IMR-90 (cell line): Measurements from ENCODE around the gene CD300LD. TPM values are rescaled to one million over a fixed set of nuclear protein-coding genes. Genes with fewer than 3 reads are reported as not detected.

Experiments
- ATAC-seq: fragments of 200-7000 bp; cut with Tn5 transposase; 2 replicates; pipeline ENCODE4 v1.9.1; 2020; ENCODE audit warnings: low read depth, mild to moderate bottlenecking, moderate library complexity
- Bru-seq: library from RNA; stranded (reverse); fragments of 400-500 nt; gene quantifications from one replicate; lab custom pipeline; 2021; lab: Mats Ljungman, UMichigan
- BruChase-seq, 2 experiments: library from RNA; stranded (reverse); fragments of 400-500 nt; gene quantifications; one replicate each; lab custom pipeline; 2021; lab: Mats Ljungman, UMichigan
- BruUV-seq: library from RNA; stranded (reverse); fragments of 400-500 nt; replicated peaks from 2 replicates; lab custom pipeline; 2021; lab: Mats Ljungman, UMichigan
- CTCF ChIA-PET: fragments of 300-600 bp; formaldehyde crosslinking; extraction: SDS; loops from one replicate; lab custom pipeline; 2021; ENCODE audit warnings: antibody characterized with exemption; lab: Yijun Ruan, JAX
- POLR2A ChIA-PET: fragments of 300-600 bp; sonication (Branson Sonifier 250); formaldehyde crosslinking; loops from one replicate; lab custom pipeline; 2022; ENCODE audit warnings: antibody characterized with exemption; ENCODE audit not compliant: unreplicated experiment; lab: Charles Lee
- DNase-seq: peaks from one replicate; pipeline ENCODE4 v3.0.0; 2013
- H2AFZ ChIP-seq: replicated peaks from 2 replicates; pipeline ENCODE3; 2013; ENCODE audit warnings: low read length, mild to moderate bottlenecking; ENCODE audit not compliant: poor library complexity
- H2AK5ac ChIP-seq: 2 replicates; pipeline ENCODE4 v1.6.1; 2013; ENCODE audit warnings: low read depth, low read length, inconsistent platforms
- H2AK9ac ChIP-seq: replicated peaks from 2 replicates; pipeline ENCODE3; 2013; ENCODE audit warnings: mild to moderate bottlenecking, low read depth, low read length, moderate library complexity; ENCODE audit not compliant: poor library complexity
- H2BK120ac ChIP-seq: 2 replicates; pipeline ENCODE4 v1.6.1; 2013; ENCODE audit warnings: low read depth, low read length, inconsistent platforms
- H2BK15ac ChIP-seq: 3 replicates; pipeline ENCODE4 v1.6.1; 2013; ENCODE audit warnings: low read depth, low read length, inconsistent platforms
- H2BK20ac ChIP-seq: 2 replicates; pipeline ENCODE4 v1.6.1; 2013; ENCODE audit warnings: low read depth, mild to moderate bottlenecking, inconsistent platforms, low read length, moderate library complexity
- H2BK5ac ChIP-seq: 2 replicates; pipeline ENCODE4 v1.6.1; 2013; ENCODE audit warnings: mild to moderate bottlenecking, low read depth, low read length, inconsistent platforms; ENCODE audit not compliant: poor library complexity, severe bottlenecking
- H3K14ac ChIP-seq: replicated peaks from 2 replicates; pipeline ENCODE4 v1.6.1; 2013; ENCODE audit warnings: low read depth, low read length, inconsistent platforms
- H3K18ac ChIP-seq: 2 replicates; pipeline ENCODE4 v1.6.1; 2013; ENCODE audit warnings: low read depth, low read length, control low read depth
- H3K23ac ChIP-seq: 2 replicates; pipeline ENCODE4 v1.6.1; 2013; ENCODE audit warnings: low read depth, low read length, inconsistent platforms
- H3K27ac ChIP-seq: 2 replicates; pipeline ENCODE4 v1.5.1; 2013; ENCODE audit warnings: mild to moderate bottlenecking, control low read depth, low read length; ENCODE audit not compliant: insufficient read depth
- H3K27me3 ChIP-seq: 2 replicates; pipeline ENCODE4 v1.6.1; 2013; ENCODE audit warnings: low read length; ENCODE audit not compliant: control insufficient read depth, insufficient read depth
- H3K36me3 ChIP-seq: 2 replicates; pipeline ENCODE4 v1.6.1; 2013; ENCODE audit warnings: low read length, mixed read lengths; ENCODE audit not compliant: control insufficient read depth, insufficient read depth
- H3K4ac ChIP-seq: 2 replicates; pipeline ENCODE4 v1.6.1; 2013; ENCODE audit warnings: low read depth, low read length, inconsistent platforms
- H3K4me1 ChIP-seq: 2 replicates; pipeline ENCODE4 v1.6.1; 2013; ENCODE audit warnings: low read length, mixed read lengths; ENCODE audit not compliant: control insufficient read depth, insufficient read depth
- H3K4me2 ChIP-seq: 2 replicates; pipeline ENCODE4 v1.6.1; 2013; ENCODE audit warnings: low read depth, mild to moderate bottlenecking, control low read depth, low read length, moderate library complexity
- H3K4me3 ChIP-seq: 2 replicates; pipeline ENCODE4 v1.5.1; 2013; ENCODE audit warnings: low read depth, mild to moderate bottlenecking, control low read depth, low read length, moderate library complexity; ENCODE audit not compliant: insufficient read depth
- H3K56ac ChIP-seq: 2 replicates; pipeline ENCODE4 v1.6.1; 2013; ENCODE audit warnings: low read length, inconsistent platforms; ENCODE audit not compliant: insufficient read depth; ENCODE audit errors: extremely low read depth
- H3K79me1 ChIP-seq, 2 experiments: 2 replicates each; pipeline ENCODE4 v1.6.1; 2013; ENCODE audit warnings: low read length in 2 of 2, inconsistent platforms in 1 of 2, low read depth in 1 of 2
- H3K9ac ChIP-seq: 2 replicates; pipeline ENCODE4 v1.6.1; 2013; ENCODE audit warnings: low read depth, low read length, control low read depth
- H3K9me1 ChIP-seq: 2 replicates; pipeline ENCODE4 v1.6.1; 2013; ENCODE audit warnings: low read length, inconsistent platforms; ENCODE audit not compliant: insufficient read depth
- H3K9me3 ChIP-seq: 2 replicates; pipeline ENCODE4 v1.6.1; 2013; ENCODE audit warnings: low read length; ENCODE audit not compliant: control insufficient read depth, insufficient read depth
- H4K20me1 ChIP-seq: 2 replicates; pipeline ENCODE4 v1.6.1; 2013; ENCODE audit warnings: low read length, inconsistent platforms; ENCODE audit not compliant: insufficient read depth
- H4K5ac ChIP-seq: 2 replicates; pipeline ENCODE4 v1.6.1; 2013; ENCODE audit warnings: mild to moderate bottlenecking, low read depth, low read length, control low read depth
- H4K8ac ChIP-seq, 2 experiments: 2 replicates each; pipeline ENCODE4 v1.6.1; 2013; ENCODE audit warnings: low read depth in 2 of 2, low read length in 2 of 2, control low read depth in 1 of 2, inconsistent platforms in 1 of 2
- H4K91ac ChIP-seq: 2 replicates; pipeline ENCODE4 v1.6.1; 2013; ENCODE audit warnings: low read depth, low read length, inconsistent platforms; ENCODE audit not compliant: insufficient read depth
- BHLHE40 ChIP-seq: fragments of 150-350 bp; IDR thresholded peaks from 2 replicates; pipeline ENCODE4 v1.6.1; 2016; ENCODE audit warnings: mild to moderate bottlenecking, low read depth, low read length
- CEBPB ChIP-seq: IDR thresholded peaks from 2 replicates; pipeline ENCODE4 v1.6.1; 2012; ENCODE audit warnings: low read depth, low read length, improper control_type of control experiment
- CHD1 ChIP-seq: IDR thresholded peaks from 2 replicates; pipeline ENCODE4 v1.6.1; 2012; ENCODE audit warnings: low read depth, low read length, improper control_type of control experiment
- CTCF ChIP-seq: conservative IDR thresholded peaks from 2 replicates; pipeline ENCODE4 v1.5.1; 2012; ENCODE audit warnings: mild to moderate bottlenecking, low read depth, low read length, improper control_type of control experiment
- ELK1 ChIP-seq: fragments of 150-350 bp; IDR thresholded peaks from 2 replicates; pipeline ENCODE4 v1.6.1; 2016; ENCODE audit warnings: low read depth, mild to moderate bottlenecking, low read length, moderate library complexity, borderline replicate concordance
- FOS ChIP-seq: fragments of 150-350 bp; IDR thresholded peaks from 2 replicates; pipeline ENCODE4 v1.6.1; 2016; ENCODE audit warnings: low read depth, low read length
- MAFK ChIP-seq: IDR thresholded peaks from 2 replicates; pipeline ENCODE4 v1.6.1; 2012; ENCODE audit warnings: low read depth, low read length, improper control_type of control experiment
- MAZ ChIP-seq: IDR thresholded peaks from 2 replicates; pipeline ENCODE4 v1.6.1; 2012; ENCODE audit warnings: low read depth, mild to moderate bottlenecking, low read length, improper control_type of control experiment, moderate library complexity, borderline replicate concordance
- NFE2L2 ChIP-seq: fragments of 150-350 bp; IDR thresholded peaks from 2 replicates; pipeline ENCODE4 v1.6.1; 2016; ENCODE audit warnings: low read depth, mild to moderate bottlenecking, low read length
- POLR2A ChIP-seq: IDR thresholded peaks from 2 replicates; pipeline ENCODE4 v1.6.1; 2012; ENCODE audit warnings: mild to moderate bottlenecking, low read depth, low read length
- RAD21 ChIP-seq: IDR thresholded peaks from 2 replicates; pipeline ENCODE4 v1.6.1; 2012; ENCODE audit warnings: low read length, improper control_type of control experiment
- RCOR1 ChIP-seq: IDR thresholded peaks from 2 replicates; pipeline ENCODE4 v1.6.1; 2012; ENCODE audit warnings: mild to moderate bottlenecking, low read length, improper control_type of control experiment; ENCODE audit not compliant: insufficient replicate concordance
- SMC3 ChIP-seq: fragments of 150-350 bp; IDR thresholded peaks from 2 replicates; pipeline ENCODE4 v1.6.1; 2016; ENCODE audit warnings: low read depth, mild to moderate bottlenecking, antibody characterized with exemption, low read length, moderate library complexity
- USF2 ChIP-seq: fragments of 150-350 bp; IDR thresholded peaks from 2 replicates; pipeline ENCODE4 v1.6.1; 2017; ENCODE audit warnings: mild to moderate bottlenecking, antibody characterized with exemption, low read length, low read depth
- WGBS, 2 experiments: methylation state at CpG; one replicate each; pipeline versions ENCODE4 v1.1.5 to v1.1.7; 2013; ENCODE audit warnings: missing lambda C conversion rate in 2 of 2; ENCODE audit not compliant: insufficient read length in 1 of 2; ENCODE audit errors: extremely low coverage in 2 of 2; 5-methylcytosine and 5-hydroxymethylcytosine counted together
- dilution Hi-C: fragments of 300-500 bp; cut with HindIII; formaldehyde crosslinking; loops from one replicate; pipeline ENCODE4 v1.14.3; 2018; ENCODE audit warnings: low sequenced_read_pairs; ENCODE audit not compliant: unreplicated experiment
- in situ Hi-C: fragments of 300-500 bp; cut with MboI; formaldehyde crosslinking; loops from 3 replicates; pipeline ENCODE4 v1.14.3; 2019; ENCODE audit warnings: low sequenced_read_pairs, inconsistent platforms, mixed read lengths
- intact Hi-C: fragments of 100-400 bp; cut with micrococcal nuclease; formaldehyde crosslinking; loops from 2 replicates; pipeline ENCODE4 v1.10.0; 2022
- long read RNA-seq: library from polyadenylated mRNA; unstranded; transcript quantifications from one replicate; pipeline ENCODE4 v2.0.0, GENCODE V29; 2021; ENCODE audit not compliant: unreplicated experiment
- polyA plus RNA-seq, 3 experiments: library from polyadenylated mRNA; depleted of rRNA; stranded (reverse); fragments of >200 nt; gene quantifications; 2 replicates each; pipeline ENCODE4 v1.2.3, GENCODE V29; 2012; ENCODE audit warnings: low replicate concordance in 1 of 3
- total RNA-seq: library from RNA; depleted of rRNA; stranded (reverse); fragments of >200 nt; gene quantifications from 2 replicates; pipeline ENCODE4 v1.2.3, GENCODE V29; 2012; rRNA removed

The CD300LD gene
- total RNA-seq, result not detected in 2 replicates
- not detected in 2 replicates for polyA plus RNA-seq (2012; rRNA removed)
- polyA plus RNA-seq (2012; cell fraction: cytosol; rRNA removed), result not detected in 2 replicates
- polyA plus RNA-seq (2012; cell fraction: nucleus; rRNA removed; ENCODE audit: low replicate concordance), result not detected in 2 replicates
- Bru-seq, nascent RNA, result not detected
- BruChase-seq, experiment 1, labeled RNA remaining after a 6-hour chase, result not detected
- BruChase-seq, experiment 2, labeled RNA remaining after a 2-hour chase, result not detected
- long read RNA-seq, result 0 reads

GRCh38 chr17:74592087-74592990 lies at the start of gene CD300LD:
TSS of gene CD300LD (minus strand) at chr17:74592283. CDS start at chr17:74592202, 81 bp downstream.
- in situ Hi-C loops, result no loop called here
- no TSS peak for BruUV-seq
- Histone ChIP-seq H3K4me1 (no peaks in the 10 kb centered on the region), H3K14ac (no peak within 1 kb of the TSS), H3K18ac (no peak within 1 kb of the TSS), H3K36me3 (no peaks in the 10 kb centered on the region), H2BK120ac (no peak within 1 kb of the TSS), H3K9me1 (no peaks in the 10 kb centered on the region), H3K9ac (no peak within 1 kb of the TSS), H4K20me1 (no peaks in the 10 kb centered on the region), H4K8ac (no peak within 1 kb of the TSS), H3K27ac (no peak within 1 kb of the TSS), H2BK5ac (no peak within 1 kb of the TSS), H3K23ac (no peak within 1 kb of the TSS), H2AFZ (no peak within 1 kb of the TSS), H3K4ac (no peak within 1 kb of the TSS), H3K27me3 (no peaks in the 10 kb centered on the region), H3K4me3 (no peak within 1 kb of the TSS), H3K56ac (no peak within 1 kb of the TSS), H2BK20ac (no peak within 1 kb of the TSS), H3K9me3 (peaks cover 9% of the 10 kb centered on the region), H3K79me1 (no peaks in the 10 kb centered on the region), H2AK5ac (no peak within 1 kb of the TSS), H2BK15ac (no peak within 1 kb of the TSS), H3K4me2 (no peak within 1 kb of the TSS), H4K91ac (no peak within 1 kb of the TSS), H4K5ac (no peak within 1 kb of the TSS), H2AK9ac (no peak within 1 kb of the TSS)
- dilution Hi-C loops, result no loop called here
- WGBS, 2 experiments, result no CpG with 5 or more reads among the region's 14 CpGs
- ChIA-PET CTCF (no interaction called here), POLR2A (no interaction called here)
- no peak for ATAC-seq
- intact Hi-C loops, result no loop called here
- DNase-seq, result no peak
- TF ChIP-seq MAZ, result no peak
- no peak for TF ChIP-seq NFE2L2
- TF ChIP-seq ELK1, result no peak
- TF ChIP-seq CHD1, result no peak
- no peak for TF ChIP-seq MAFK
- TF ChIP-seq POLR2A, result no peak
- TF ChIP-seq USF2, result no peak
- no peak for TF ChIP-seq BHLHE40
- TF ChIP-seq RAD21, result no peak
- TF ChIP-seq FOS, result no peak
- TF ChIP-seq SMC3, result no peak
- TF ChIP-seq CEBPB, result no peak
- no peak for TF ChIP-seq CTCF
- TF ChIP-seq RCOR1, result no peak
